Activated B cell treated with CpG ODN at 0.5 μM for 24 hours (primary cell): ENCODE data around the gene TEX14. TPM values are rescaled to one million over a fixed set of nuclear protein-coding genes. Genes with fewer than 3 reads are reported as not detected.

Experiments
- ATAC-seq: fragments of 200-7000 bp; cut with Tn5 transposase; one replicate; pipeline ENCODE4 v1.10.0; 2021; ENCODE audit warnings: low read depth, mild to moderate bottlenecking, moderate library complexity
- CTCF ChIA-PET: fragments of 350-600 bp; sonication (Branson Sonifier 250); formaldehyde crosslinking; loops from one replicate; lab custom pipeline; 2021; ENCODE audit warnings: antibody characterized with exemption; lab: Charles Lee
- POLR2A ChIA-PET: fragments of 350-600 bp; sonication (Branson Sonifier 250); formaldehyde crosslinking; loops from one replicate; lab custom pipeline; 2021; ENCODE audit warnings: antibody characterized with exemption; lab: Charles Lee
- DNase-seq: peaks from one replicate; pipeline ENCODE4 v3.0.0; 2022
- H3K27ac Mint-ChIP-seq: one replicate; pipeline ENCODE4 v1.8.0; 2020; ENCODE audit warnings: mixed read lengths
- H3K27me3 Mint-ChIP-seq: one replicate; pipeline ENCODE4 v1.8.0; 2021; ENCODE audit warnings: mixed read lengths
- H3K36me3 Mint-ChIP-seq: one replicate; pipeline ENCODE4 v1.8.0; 2021; ENCODE audit warnings: low read depth, mixed read lengths
- H3K4me1 Mint-ChIP-seq: one replicate; pipeline ENCODE4 v1.8.0; 2021; ENCODE audit warnings: mixed read lengths
- H3K4me3 Mint-ChIP-seq: one replicate; pipeline ENCODE4 v1.8.0; 2020; ENCODE audit warnings: mild to moderate bottlenecking, mixed read lengths
- H3K9me3 Mint-ChIP-seq: one replicate; pipeline ENCODE4 v1.8.0; 2020; ENCODE audit warnings: mixed read lengths
- CTCF ChIP-seq: fragments of 200-600 bp; IDR thresholded peaks from one replicate; pipeline ENCODE4 v1.8.0; 2022; ENCODE audit warnings: antibody characterized with exemption, mild to moderate bottlenecking
- intact Hi-C: fragments of 100-400 bp; cut with micrococcal nuclease; formaldehyde crosslinking; loops from one replicate; pipeline ENCODE4 v1.15.1; 2024
- total RNA-seq: library from RNA; stranded (reverse); gene quantifications from 2 replicates; pipeline ENCODE4 v1.2.3, GENCODE V29; 2022

The TEX14 gene
- total RNA-seq, 1 donor from 2014 or later = 0.16 TPM

GRCh38 chr17:58597371-58597770 lies 94.5 kb downstream of the TEX14 start:
- intact Hi-C loops = no loop called here
- no peak for TF ChIP-seq CTCF
- CTCF ChIA-PET = interaction anchor here (1.2 to 1.9 kb wide), 2 partner anchors 11 to 407 kb away, joined by 3 to 7 read pairs; no protein-coding TSS in a partner anchor
- H3K36me3 Mint-ChIP-seq = no peaks in the 10 kb centered on the region
- no peak overlapping the region for H3K4me3 Mint-ChIP-seq
- no peaks in the 10 kb centered on the region for H3K4me1 Mint-ChIP-seq
- no peak overlapping the region for H3K27ac Mint-ChIP-seq
- no peak for DNase-seq
- H3K27me3 Mint-ChIP-seq = no peaks in the 10 kb centered on the region
- POLR2A ChIA-PET = interaction anchor here (0.6 to 1.1 kb wide), 2 partner anchors 34 to 409 kb away, joined by 4 to 5 read pairs; no protein-coding TSS in a partner anchor
- ATAC-seq = no peak
- no peaks in the 10 kb centered on the region for H3K9me3 Mint-ChIP-seq

- no peak overlapping the region for H3K4me3 Mint-ChIP-seq
- no peak for ATAC-seq
- TF ChIP-seq CTCF = no peak
- intact Hi-C loops = no loop called here
- POLR2A ChIA-PET = no interaction called here
- no peaks in the 10 kb centered on the region for H3K9me3 Mint-ChIP-seq
- no peaks in the 10 kb centered on the region for H3K4me1 Mint-ChIP-seq
- CTCF ChIA-PET = no interaction called here
- H3K36me3 Mint-ChIP-seq = no peaks in the 10 kb centered on the region
- H3K27ac Mint-ChIP-seq = no peak overlapping the region
- DNase-seq = no peak
- no peaks in the 10 kb centered on the region for H3K27me3 Mint-ChIP-seq
Observed at GRCh38 chr17:58595194-58595792, 96.6 kb downstream of the TEX14 start.

- intact Hi-C loops = no loop called here
- no peak overlapping the region for H3K27ac Mint-ChIP-seq
- ChIA-PET CTCF (no interaction called here), POLR2A (no interaction called here)
- no peak for TF ChIP-seq CTCF
- no peaks in the 10 kb centered on the region for H3K36me3 Mint-ChIP-seq
- H3K4me3 Mint-ChIP-seq = no peak overlapping the region
- no peaks in the 10 kb centered on the region for H3K27me3 Mint-ChIP-seq
- ATAC-seq = no peak
- no peak for DNase-seq
- H3K9me3 Mint-ChIP-seq = no peaks in the 10 kb centered on the region
- H3K4me1 Mint-ChIP-seq = no peaks in the 10 kb centered on the region
Observed at GRCh38 chr17:58593123-58593522, 98.7 kb downstream of the TEX14 start.

- Mint-ChIP-seq H3K9me3 (no peaks in the 10 kb centered on the region), H3K27ac (no peak overlapping the region), H3K4me3 (no peak overlapping the region), H3K36me3 (no peaks in the 10 kb centered on the region), H3K27me3 (no peaks in the 10 kb centered on the region), H3K4me1 (peaks cover 3% of the 10 kb centered on the region)
- no peak for ATAC-seq
- POLR2A ChIA-PET = no interaction called here
- TF ChIP-seq CTCF = no peak
- DNase-seq = no peak
- intact Hi-C loops = no loop called here
- CTCF ChIA-PET = no interaction called here
Observed at GRCh38 chr17:58591455-58591854, 100.4 kb downstream of the TEX14 start.

- intact Hi-C loops = no loop called here
- H3K4me3 Mint-ChIP-seq = no peak overlapping the region
- ChIA-PET CTCF (no interaction called here), POLR2A (interaction anchor here (0.7 kb wide), 1 partner anchor 164 kb away, joined by 11 read pairs; no protein-coding TSS in a partner anchor)
- TF ChIP-seq CTCF = no peak
- H3K9me3 Mint-ChIP-seq = no peaks in the 10 kb centered on the region
- no peak overlapping the region for H3K27ac Mint-ChIP-seq
- peaks cover 3% of the 10 kb centered on the region for H3K4me1 Mint-ChIP-seq
- no peaks in the 10 kb centered on the region for H3K36me3 Mint-ChIP-seq
- H3K27me3 Mint-ChIP-seq = no peaks in the 10 kb centered on the region
- DNase-seq = no peak
- no peak for ATAC-seq
Observed at GRCh38 chr17:58590377-58590776, 101.5 kb downstream of the TEX14 start.
